ENCODE data around the gene CSF3.
"Not testable (repeated sequence)": the region's sequence is repeated elsewhere in the genome, so short reads cannot be mapped to it uniquely, and the experiment has no call there.

- TF ChIP-seq CTCF, POLR2A (IDR thresholded peaks at IDR 0.05): not testable (repeated sequence)
These were observed 13.9 kb upstream of the CSF3 start for GRCh38 chr17:40001335-40001734.
